ENCODE measurements around the gene MTHFSD.

DNA sequence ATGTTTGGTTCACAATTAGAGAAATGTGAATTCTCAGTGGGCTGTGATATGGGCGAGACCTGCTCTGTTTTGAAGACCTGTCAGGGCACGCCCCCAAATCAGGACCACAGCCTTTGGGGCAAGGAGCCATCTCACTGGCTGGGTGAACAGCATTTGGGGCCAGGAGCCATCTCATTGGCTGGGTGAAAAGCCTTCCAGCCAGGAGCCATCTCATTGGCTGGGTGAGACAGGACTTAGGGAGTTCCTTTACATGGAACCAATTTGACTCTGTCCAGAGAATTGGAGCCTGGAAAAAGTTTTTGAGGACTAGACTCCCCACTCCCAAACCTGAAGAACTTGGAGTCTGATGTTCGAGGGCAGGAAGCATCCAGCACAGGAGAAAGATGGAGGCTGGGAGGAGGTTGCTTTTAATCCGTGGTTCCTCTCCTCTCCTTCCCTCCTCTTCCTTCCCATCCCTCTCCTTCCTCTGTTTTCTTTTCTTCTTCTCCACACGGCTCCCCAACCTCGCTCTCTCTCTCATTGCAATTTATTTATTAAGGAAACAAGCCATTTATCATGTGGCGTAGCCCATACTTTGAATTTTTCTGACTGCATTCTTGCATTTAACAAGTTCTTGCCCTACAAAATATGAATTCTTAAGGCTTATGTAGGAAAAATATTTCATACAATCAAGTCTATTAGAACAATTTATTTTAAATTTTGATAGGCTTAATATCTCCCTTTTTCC lies 43.0 kb upstream of the MTHFSD start:
- TF ChIP-seq, protein P1, sequence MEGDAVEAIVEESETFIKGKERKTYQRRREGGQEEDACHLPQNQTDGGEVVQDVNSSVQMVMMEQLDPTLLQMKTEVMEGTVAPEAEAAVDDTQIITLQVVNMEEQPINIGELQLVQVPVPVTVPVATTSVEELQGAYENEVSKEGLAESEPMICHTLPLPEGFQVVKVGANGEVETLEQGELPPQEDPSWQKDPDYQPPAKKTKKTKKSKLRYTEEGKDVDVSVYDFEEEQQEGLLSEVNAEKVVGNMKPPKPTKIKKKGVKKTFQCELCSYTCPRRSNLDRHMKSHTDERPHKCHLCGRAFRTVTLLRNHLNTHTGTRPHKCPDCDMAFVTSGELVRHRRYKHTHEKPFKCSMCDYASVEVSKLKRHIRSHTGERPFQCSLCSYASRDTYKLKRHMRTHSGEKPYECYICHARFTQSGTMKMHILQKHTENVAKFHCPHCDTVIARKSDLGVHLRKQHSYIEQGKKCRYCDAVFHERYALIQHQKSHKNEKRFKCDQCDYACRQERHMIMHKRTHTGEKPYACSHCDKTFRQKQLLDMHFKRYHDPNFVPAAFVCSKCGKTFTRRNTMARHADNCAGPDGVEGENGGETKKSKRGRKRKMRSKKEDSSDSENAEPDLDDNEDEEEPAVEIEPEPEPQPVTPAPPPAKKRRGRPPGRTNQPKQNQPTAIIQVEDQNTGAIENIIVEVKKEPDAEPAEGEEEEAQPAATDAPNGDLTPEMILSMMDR (IDR thresholded peaks at IDR 0.05) = no peak
- no peak for TF ChIP-seq ZFX (IDR thresholded peaks at IDR 0.05; ENCODE audit: borderline replicate concordance)

Measured in 22Rv1 (cell line).